OCI-LY7 (cell line): ENCODE measurements around the gene FLVCR2. TPM values are rescaled to one million over a fixed set of nuclear protein-coding genes. Genes with fewer than 3 reads are reported as not detected.

Experiments used
- BruUV-seq: library from RNA; stranded (reverse); fragments of 400-500 nt; replicated peaks from 2 replicates; lab custom pipeline; 2021; lab: Mats Ljungman, UMichigan
- CTCF ChIA-PET: fragments of 300-600 bp; sonication (Branson Sonifier 250); formaldehyde crosslinking; loops from one replicate; lab custom pipeline; 2022; ENCODE audit warnings: antibody characterized with exemption; ENCODE audit not compliant: unreplicated experiment; lab: Charles Lee
- POLR2A ChIA-PET: fragments of 300-600 bp; sonication (Branson Sonifier 250); formaldehyde crosslinking; loops from one replicate; lab custom pipeline; 2022; ENCODE audit warnings: antibody characterized with exemption; lab: Charles Lee
- DNase-seq: peaks from one replicate; pipeline ENCODE4 v3.0.0-alpha.2; 2015; ENCODE audit warnings: low spot score
- H2AFZ ChIP-seq: fragments of 200-600 bp; sonication (generic), shearing (Covaris generic); 2 replicates; pipeline ENCODE4 v1.6.1; 2014; ENCODE audit warnings: mild to moderate bottlenecking, antibody characterized with exemption, low read length, moderate library complexity
- H3K27ac ChIP-seq: fragments of 200-600 bp; sonication (generic); 2 replicates; pipeline ENCODE4 v1.5.1; 2014; ENCODE audit warnings: mixed run types, low read depth, mild to moderate bottlenecking, moderate library complexity, low read length, inconsistent platforms; ENCODE audit not compliant: poor library complexity, severe bottlenecking
- H3K36me3 ChIP-seq: fragments of 200-600 bp; sonication (generic); 2 replicates; pipeline ENCODE4 v1.6.1; 2014; ENCODE audit warnings: mild to moderate bottlenecking, antibody characterized with exemption, low read length, moderate library complexity, mixed read lengths; ENCODE audit not compliant: insufficient read depth
- H3K4me1 ChIP-seq: fragments of 200-600 bp; sonication (generic); 2 replicates; pipeline ENCODE4 v1.5.1; 2014; ENCODE audit warnings: mild to moderate bottlenecking, low read length; ENCODE audit not compliant: insufficient read depth, poor library complexity, severe bottlenecking
- H3K4me2 ChIP-seq: fragments of 200-600 bp; sonication (generic); 2 replicates; pipeline ENCODE4 v1.6.1; 2014; ENCODE audit warnings: mild to moderate bottlenecking, low read length
- H3K4me3 ChIP-seq: fragments of 200-600 bp; sonication (generic); 2 replicates; pipeline ENCODE4 v1.5.1; 2014; ENCODE audit warnings: mild to moderate bottlenecking, low read depth, low read length; ENCODE audit not compliant: poor library complexity, severe bottlenecking
- H3K79me2 ChIP-seq: fragments of 200-600 bp; sonication (generic); 2 replicates; pipeline ENCODE4 v1.6.1; 2016; ENCODE audit warnings: low read depth, mild to moderate bottlenecking, low read length, moderate library complexity, mixed read lengths; ENCODE audit not compliant: insufficient read depth
- H3K9me2 ChIP-seq: fragments of 200-600 bp; sonication (generic); 2 replicates; pipeline ENCODE4 v1.6.1; 2016; ENCODE audit warnings: mild to moderate bottlenecking, low read length, mixed read lengths; ENCODE audit not compliant: insufficient read depth
- H3K9me3 ChIP-seq: fragments of 200-600 bp; sonication (generic); 2 replicates; pipeline ENCODE4 v1.6.1; 2014; ENCODE audit warnings: mild to moderate bottlenecking, mixed run types, low read length, mixed read lengths
- H4K20me1 ChIP-seq: fragments of 200-600 bp; sonication (generic); 2 replicates; pipeline ENCODE4 v1.6.1; 2014; ENCODE audit warnings: mild to moderate bottlenecking, antibody characterized with exemption, low read length, moderate library complexity, mixed read lengths; ENCODE audit not compliant: insufficient read depth
- EZH2phosphoT487 ChIP-seq: fragments of 200-600 bp; sonication (generic); IDR thresholded peaks from 2 replicates; pipeline ENCODE4 v1.6.1; 2018; ENCODE audit warnings: low read depth, borderline replicate concordance, mild to moderate bottlenecking, mixed run types, antibody characterized with exemption, low read length, moderate library complexity, mixed read lengths
- intact Hi-C: fragments of 100-400 bp; cut with micrococcal nuclease; formaldehyde crosslinking; loops from one replicate; pipeline ENCODE4 v1.10.0; 2022; ENCODE audit not compliant: unreplicated experiment
- total RNA-seq, 2 experiments: library from RNA; depleted of rRNA in 1 of 2; stranded (reverse); fragments of >200 nt in 1 of 2; shearing (Covaris generic) in 1 of 2; gene quantifications; 2 replicates each; pipeline ENCODE4 v1.2.3, GENCODE V29; 2014 to 2022
- TF ChIP-seq, protein P1 (sequence below): fragments of 200-600 bp; sonication (generic); conservative IDR thresholded peaks from 2 replicates; pipeline ENCODE4 v1.5.1; 2014; ENCODE audit warnings: mild to moderate bottlenecking, antibody characterized with exemption, low read length, moderate library complexity, mixed read lengths

FLVCR2 gene
- total RNA-seq, 2 experiments from 2014 or later = not detected

DNA sequence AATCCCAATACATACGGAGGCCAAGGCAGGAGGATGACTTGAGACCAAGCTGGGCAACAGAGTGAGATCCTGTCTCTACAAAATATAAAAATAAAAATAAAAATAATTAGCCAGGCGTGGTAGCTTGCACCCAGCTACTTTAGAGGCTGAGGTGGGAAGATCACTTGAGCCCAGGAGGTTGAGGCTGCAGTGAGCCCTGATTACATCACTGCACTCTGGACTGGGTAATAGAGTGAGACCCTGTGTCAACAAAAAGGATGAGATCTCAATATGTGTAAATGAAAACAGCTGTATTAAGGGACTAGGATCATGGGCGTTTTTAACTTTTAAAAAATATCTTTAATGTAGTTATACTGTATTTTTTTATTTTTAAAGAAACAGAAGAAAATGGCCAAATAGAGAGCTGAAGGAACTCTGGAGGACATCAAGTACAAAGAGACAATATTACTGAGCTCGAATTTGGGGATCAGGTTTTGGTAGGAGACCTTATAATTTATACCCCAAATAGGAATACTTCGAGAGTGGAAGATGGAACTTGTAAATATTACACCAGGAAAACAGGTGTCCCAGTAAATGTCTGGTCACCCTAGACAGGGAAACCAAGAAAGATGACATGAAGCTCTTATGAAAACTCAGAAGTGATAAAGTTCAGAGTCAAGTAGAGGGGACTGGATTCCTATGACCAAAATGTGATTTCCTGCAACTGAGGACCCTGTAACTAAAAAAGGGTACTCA is 43.1 kb upstream of the FLVCR2 start:
- TF ChIP-seq EZH2phosphoT487 = no peak
- TF ChIP-seq, protein P1, sequence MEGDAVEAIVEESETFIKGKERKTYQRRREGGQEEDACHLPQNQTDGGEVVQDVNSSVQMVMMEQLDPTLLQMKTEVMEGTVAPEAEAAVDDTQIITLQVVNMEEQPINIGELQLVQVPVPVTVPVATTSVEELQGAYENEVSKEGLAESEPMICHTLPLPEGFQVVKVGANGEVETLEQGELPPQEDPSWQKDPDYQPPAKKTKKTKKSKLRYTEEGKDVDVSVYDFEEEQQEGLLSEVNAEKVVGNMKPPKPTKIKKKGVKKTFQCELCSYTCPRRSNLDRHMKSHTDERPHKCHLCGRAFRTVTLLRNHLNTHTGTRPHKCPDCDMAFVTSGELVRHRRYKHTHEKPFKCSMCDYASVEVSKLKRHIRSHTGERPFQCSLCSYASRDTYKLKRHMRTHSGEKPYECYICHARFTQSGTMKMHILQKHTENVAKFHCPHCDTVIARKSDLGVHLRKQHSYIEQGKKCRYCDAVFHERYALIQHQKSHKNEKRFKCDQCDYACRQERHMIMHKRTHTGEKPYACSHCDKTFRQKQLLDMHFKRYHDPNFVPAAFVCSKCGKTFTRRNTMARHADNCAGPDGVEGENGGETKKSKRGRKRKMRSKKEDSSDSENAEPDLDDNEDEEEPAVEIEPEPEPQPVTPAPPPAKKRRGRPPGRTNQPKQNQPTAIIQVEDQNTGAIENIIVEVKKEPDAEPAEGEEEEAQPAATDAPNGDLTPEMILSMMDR = no peak
- POLR2A ChIA-PET = interaction anchor here (0.5 to 1.5 kb wide), 6 partner anchors 8 to 1128 kb away, joined by 3 to 5 read pairs (median 3); no protein-coding TSS in a partner anchor
- Histone ChIP-seq H3K9me3 (no peaks in the 10 kb centered on the region), H3K9me2 (no peaks in the 10 kb centered on the region), H3K4me3 (no peak overlapping the region), H3K79me2 (no peaks in the 10 kb centered on the region), H3K27ac (no peak overlapping the region), H3K4me2 (no peak overlapping the region), H3K36me3 (no peaks in the 10 kb centered on the region), H2AFZ (no peak overlapping the region), H3K4me1 (no peaks in the 10 kb centered on the region), H4K20me1 (no peaks in the 10 kb centered on the region; the same call in 1 of the 2 replicates)
- CTCF ChIA-PET = no interaction called here
- no peak for DNase-seq
- intact Hi-C loops = no loop called here
- BruUV-seq = no TSS peak

DNA sequence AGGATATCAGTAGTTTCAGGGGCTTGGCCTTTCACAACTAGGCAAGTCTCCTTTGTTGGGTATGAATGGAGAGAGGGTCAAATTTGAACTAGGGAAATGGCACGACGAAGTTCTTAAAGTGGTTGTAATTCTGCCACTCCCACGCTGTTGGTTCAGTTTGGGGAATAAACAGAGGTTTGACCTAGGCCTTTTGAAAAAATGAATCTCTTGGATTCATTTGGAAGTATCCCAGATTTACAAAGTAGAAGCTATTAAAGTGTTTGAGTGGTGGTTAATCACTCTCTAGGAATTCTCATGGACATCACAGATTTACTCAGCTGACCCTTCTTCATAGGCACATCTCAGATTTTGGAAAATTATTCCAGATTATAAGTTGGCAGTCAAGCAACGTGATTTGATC is 41.3 kb upstream of the FLVCR2 start:
- H3K79me2 ChIP-seq = no peaks in the 10 kb centered on the region

More for the DNA sequence above, 41.3 kb upstream of the FLVCR2 start:
- DNase-seq = no peak
- Histone ChIP-seq H3K4me3 (no peak overlapping the region), H3K27ac (no peak overlapping the region), H4K20me1 (no peaks in the 10 kb centered on the region; the same call in 1 of the 2 replicates), H3K4me1 (no peaks in the 10 kb centered on the region), H2AFZ (no peak overlapping the region), H3K4me2 (no peak overlapping the region), H3K9me2 (no peaks in the 10 kb centered on the region), H3K9me3 (no peaks in the 10 kb centered on the region), H3K36me3 (no peaks in the 10 kb centered on the region)
- ChIA-PET POLR2A (interaction anchor here (0.9 to 1.3 kb wide), 2 partner anchors 19 to 629 kb away, joined by 3 read pairs; no protein-coding TSS in a partner anchor), CTCF (no interaction called here)
- no TSS peak for BruUV-seq
- intact Hi-C loops = no loop called here
- no peak for TF ChIP-seq EZH2phosphoT487
- TF ChIP-seq, protein P1 = no peak
